Measurements from ENCODE around the gene PACS2. TPM values are rescaled to one million over a fixed set of nuclear protein-coding genes. Genes with fewer than 3 reads are reported as not detected.

PACS2 gene
- polyA plus RNA-seq, 1 of the 3 experiments (the other 2 are of a cell fraction), result 42.7 TPM

- Histone ChIP-seq H3K4me2 (no peak overlapping the region), H3K4me1 (ENCODE audit: control insufficient read depth in 1 of 2, insufficient read depth in 2 of 2, low read depth in 1 of 2, low read length in 1 of 2) (peaks cover 0 to 19% of the 10 kb centered on the region in 2 experiments; a peak in 1 of 4 replicates), H4K20me1 (ENCODE audit: insufficient read depth) (no peaks in the 10 kb centered on the region), H3K4me3 (ENCODE audit: low read depth in 2 of 2, low read length in 1 of 2) (no peak overlapping the region), H3K9ac (no peak overlapping the region), H2AFZ (ENCODE audit: low read depth) (no peak overlapping the region), H3K9me2 (no peaks in the 10 kb centered on the region), H3K36me3 (replicated peaks in 1 of 2; ENCODE audit: control insufficient read depth in 1 of 2, insufficient read depth in 2 of 2, low read length in 1 of 2) (peaks cover 5 to 11% of the 10 kb centered on the region in 2 experiments), H3F3A (replicated peaks; ENCODE audit: insufficient read depth) (no peaks in the 10 kb centered on the region), H3K27ac (ENCODE audit: low read depth in 2 of 2, low read length in 1 of 2) (no peak overlapping the region), H3K79me2 (ENCODE audit: insufficient read depth) (peaks cover 11% of the 10 kb centered on the region; the same call in 1 of the 2 replicates), H3K9me3 (no peaks in the 10 kb centered on the region), H3K27me3 (ENCODE audit: insufficient read depth) (no peaks in the 10 kb centered on the region)
- DNase-seq, result no peak
- ChIA-PET CTCF (interaction anchor here (1.6 to 3.2 kb wide), 3 partner anchors 25 to 94 kb away, joined by 4 to 14 read pairs (median 11); no protein-coding TSS in a partner anchor), POLR2A (no interaction called here)
- TF ChIP-seq USF1 (IDR thresholded peaks at IDR 0.05; ENCODE audit: borderline replicate concordance, low read depth) (no peak), RFX5 (IDR thresholded peaks at IDR 0.05; ENCODE audit: low read length) (no peak), GATA2 (CRISPR knock-in tag; IDR thresholded peaks at IDR 0.05) (no peak), TEAD4 (IDR thresholded peaks at IDR 0.05; ENCODE audit: borderline replicate concordance, insufficient read depth) (no peak), MXI1 (IDR thresholded peaks at IDR 0.05; ENCODE audit: low read depth, low read length) (no peak), EZH2phosphoT487 (IDR thresholded peaks at IDR 0.05; ENCODE audit: borderline replicate concordance, low read depth) (no peak), ELF1 (IDR thresholded peaks at IDR 0.05) (no peak), SIN3A (IDR thresholded peaks at IDR 0.05; ENCODE audit: borderline replicate concordance, low read depth, low read length) (no peak), RCOR1 (IDR thresholded peaks at IDR 0.05; ENCODE audit: low read length) (no peak), CTCF (IDR thresholded peaks at IDR 0.05) (no peak), MEF2A (IDR thresholded peaks at IDR 0.05; ENCODE audit: borderline replicate concordance, low read depth) (no peak), EP300 (IDR thresholded peaks at IDR 0.05; ENCODE audit: borderline replicate concordance in 1 of 2, low read depth in 1 of 2, low read length in 1 of 2) (no peak), TAF1 (IDR thresholded peaks at IDR 0.05; ENCODE audit: borderline replicate concordance, low read depth, low read length) (no peak), NRF1 (IDR thresholded peaks at IDR 0.05; ENCODE audit: low read depth, low read length) (no peak), FOXJ3 (CRISPR knock-in tag; IDR thresholded peaks at IDR 0.05) (no peak), POLR2AphosphoS5 (IDR thresholded peaks at IDR 0.05; ENCODE audit: low read depth, low read length) (no peak), NFIC (IDR thresholded peaks at IDR 0.05; ENCODE audit: borderline replicate concordance) (no peak), RAD21 (IDR thresholded peaks at IDR 0.05; ENCODE audit: low read length) (no peak)
- TF ChIP-seq, protein P1, sequence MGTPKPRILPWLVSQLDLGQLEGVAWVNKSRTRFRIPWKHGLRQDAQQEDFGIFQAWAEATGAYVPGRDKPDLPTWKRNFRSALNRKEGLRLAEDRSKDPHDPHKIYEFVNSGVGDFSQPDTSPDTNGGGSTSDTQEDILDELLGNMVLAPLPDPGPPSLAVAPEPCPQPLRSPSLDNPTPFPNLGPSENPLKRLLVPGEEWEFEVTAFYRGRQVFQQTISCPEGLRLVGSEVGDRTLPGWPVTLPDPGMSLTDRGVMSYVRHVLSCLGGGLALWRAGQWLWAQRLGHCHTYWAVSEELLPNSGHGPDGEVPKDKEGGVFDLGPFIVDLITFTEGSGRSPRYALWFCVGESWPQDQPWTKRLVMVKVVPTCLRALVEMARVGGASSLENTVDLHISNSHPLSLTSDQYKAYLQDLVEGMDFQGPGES (IDR thresholded peaks at IDR 0.05; ENCODE audit: low read depth, low read length), result no peak
- TF ChIP-seq, protein P2, sequence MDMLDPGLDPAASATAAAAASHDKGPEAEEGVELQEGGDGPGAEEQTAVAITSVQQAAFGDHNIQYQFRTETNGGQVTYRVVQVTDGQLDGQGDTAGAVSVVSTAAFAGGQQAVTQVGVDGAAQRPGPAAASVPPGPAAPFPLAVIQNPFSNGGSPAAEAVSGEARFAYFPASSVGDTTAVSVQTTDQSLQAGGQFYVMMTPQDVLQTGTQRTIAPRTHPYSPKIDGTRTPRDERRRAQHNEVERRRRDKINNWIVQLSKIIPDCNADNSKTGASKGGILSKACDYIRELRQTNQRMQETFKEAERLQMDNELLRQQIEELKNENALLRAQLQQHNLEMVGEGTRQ (IDR thresholded peaks at IDR 0.05; ENCODE audit: borderline replicate concordance, low read depth, low read length), result no peak
- no CpG with 5 or more reads among the region's 8 CpGs for WGBS (ENCODE audit: low lambda C conversion rate)
Observed at GRCh38 chr14:105395538-105395854, 80.9 kb downstream of the PACS2 start.

Data from SK-N-SH (cell line).